ENCODE results near the gene LCLAT1. TPM values are rescaled to one million over a fixed set of nuclear protein-coding genes. Genes with fewer than 3 reads are reported as not detected.
"Not testable (repeated sequence)": the region's sequence is repeated elsewhere in the genome, so short reads cannot be mapped to it uniquely, and the experiment has no call there.

The LCLAT1 gene
- total RNA-seq, 1 donor from 2014 or later, result 46.2 TPM

DNA sequence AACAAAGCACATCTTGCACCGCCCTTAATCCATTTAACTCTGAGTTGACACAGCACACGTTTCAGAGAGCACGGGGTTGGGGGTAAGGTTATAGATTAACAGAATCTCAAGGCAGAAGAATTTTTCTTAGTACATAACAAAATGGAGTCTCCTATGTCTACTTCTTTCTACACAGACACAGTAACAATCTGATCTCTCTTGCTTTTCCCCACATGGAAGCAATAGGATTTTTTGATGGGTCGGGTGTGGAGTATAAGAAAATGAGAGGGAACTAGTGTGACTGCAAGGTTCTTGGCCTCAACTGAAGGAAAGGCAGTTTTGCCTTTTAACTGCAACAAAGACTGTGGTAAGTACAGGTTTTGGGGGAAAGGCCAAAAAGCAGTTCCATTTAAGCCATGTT is 167.2 kb downstream of the LCLAT1 start:
- intact Hi-C loops (cut with micrococcal nuclease); H3K4me3 Mint-ChIP-seq; H3K27me3 Mint-ChIP-seq (ENCODE audit: insufficient read depth); DNase-seq (ENCODE audit: low spot score); H3K27ac Mint-ChIP-seq; H3K4me1 Mint-ChIP-seq (ENCODE audit: low read depth); H3K9me3 Mint-ChIP-seq; H3K36me3 Mint-ChIP-seq (ENCODE audit: low read depth): not testable (repeated sequence)

DNA sequence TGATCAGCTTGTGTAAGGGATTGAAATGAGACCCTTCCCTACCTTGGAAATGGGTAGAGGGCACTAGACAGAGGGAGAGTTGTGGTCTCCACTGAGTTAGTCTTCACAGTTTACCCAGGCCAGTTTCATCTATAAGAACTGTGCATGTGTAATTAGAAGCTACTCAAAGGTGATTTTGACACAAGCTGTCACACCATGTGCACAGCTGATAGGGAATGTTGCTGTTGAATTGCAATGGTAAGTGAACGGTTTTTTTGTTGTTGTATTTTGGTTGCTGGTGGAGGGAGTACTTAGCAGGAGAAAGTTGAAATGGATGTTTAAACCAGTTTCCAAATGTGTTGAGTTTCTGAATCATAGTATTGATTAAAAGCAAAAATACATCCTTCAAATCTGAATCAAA is 168.9 kb downstream of the LCLAT1 start:
- H3K27me3 Mint-ChIP-seq (ENCODE audit: insufficient read depth), result no peaks in the 10 kb centered on the region
- peaks cover under 1% of the 10 kb centered on the region for H3K36me3 Mint-ChIP-seq (ENCODE audit: low read depth)
- DNase-seq (ENCODE audit: low spot score), result no peak
- no peaks in the 10 kb centered on the region for H3K9me3 Mint-ChIP-seq
- no peaks in the 10 kb centered on the region for H3K4me1 Mint-ChIP-seq (ENCODE audit: low read depth)
- no peak overlapping the region for H3K4me3 Mint-ChIP-seq
- no peak overlapping the region for H3K27ac Mint-ChIP-seq
- intact Hi-C loops (cut with micrococcal nuclease), result no loop called here

DNA sequence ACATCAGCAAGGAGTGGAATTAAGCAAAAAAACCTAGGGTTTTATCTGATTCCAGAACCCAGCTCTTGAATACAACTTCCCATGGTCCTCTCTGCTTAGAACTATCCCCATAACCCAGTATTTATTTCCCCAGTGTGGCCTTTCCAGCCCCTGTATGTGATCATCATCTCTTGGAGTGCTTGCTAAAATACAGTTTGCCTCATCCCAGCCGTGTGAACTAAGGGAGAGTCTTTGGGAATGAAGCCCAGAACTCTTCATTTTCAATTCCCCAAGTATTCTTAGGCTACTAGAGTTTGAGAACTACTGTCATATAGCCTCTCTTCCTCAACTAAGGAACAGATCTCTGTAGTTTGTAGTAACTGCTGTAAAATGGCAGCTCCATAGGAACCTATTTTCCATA is 173.1 kb downstream of the LCLAT1 start:
- Mint-ChIP-seq H3K36me3 (ENCODE audit: low read depth) (peaks cover 11% of the 10 kb centered on the region), H3K27ac (no peak overlapping the region), H3K4me1 (ENCODE audit: low read depth) (peaks cover 4% of the 10 kb centered on the region), H3K27me3 (ENCODE audit: insufficient read depth) (no peaks in the 10 kb centered on the region), H3K9me3 (no peaks in the 10 kb centered on the region), H3K4me3 (no peak overlapping the region)
- no peak for DNase-seq (ENCODE audit: low spot score)
- intact Hi-C loops (cut with micrococcal nuclease), result no loop called here

DNA sequence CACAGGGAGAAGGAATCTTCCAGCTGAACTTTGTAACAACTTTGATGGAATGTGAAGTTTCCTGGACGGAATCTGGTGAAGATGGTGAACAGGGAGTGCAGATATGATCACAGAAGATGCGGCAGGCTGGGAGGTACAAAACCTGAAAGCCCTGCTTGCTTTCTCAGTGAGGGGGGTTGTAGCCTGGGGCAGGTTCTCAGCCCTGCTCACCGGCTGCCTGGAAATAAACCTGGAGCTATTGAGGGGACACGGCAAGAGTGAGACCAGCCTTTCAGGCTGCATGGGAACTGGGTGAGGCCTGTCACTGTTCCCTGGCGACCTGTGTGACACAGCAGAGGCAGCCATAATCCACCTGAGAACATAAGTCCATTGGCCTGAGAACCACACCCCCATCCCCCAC is 174.8 kb downstream of the LCLAT1 start:
- Mint-ChIP-seq H3K27me3 (ENCODE audit: insufficient read depth) (no peaks in the 10 kb centered on the region), H3K9me3 (no peaks in the 10 kb centered on the region), H3K4me1 (ENCODE audit: low read depth) (peaks cover 18% of the 10 kb centered on the region), H3K27ac (no peak overlapping the region), H3K4me3 (no peak overlapping the region), H3K36me3 (ENCODE audit: low read depth) (peaks cover 11% of the 10 kb centered on the region)
- intact Hi-C loops (cut with micrococcal nuclease), result no loop called here
- no peak for DNase-seq (ENCODE audit: low spot score)

DNA sequence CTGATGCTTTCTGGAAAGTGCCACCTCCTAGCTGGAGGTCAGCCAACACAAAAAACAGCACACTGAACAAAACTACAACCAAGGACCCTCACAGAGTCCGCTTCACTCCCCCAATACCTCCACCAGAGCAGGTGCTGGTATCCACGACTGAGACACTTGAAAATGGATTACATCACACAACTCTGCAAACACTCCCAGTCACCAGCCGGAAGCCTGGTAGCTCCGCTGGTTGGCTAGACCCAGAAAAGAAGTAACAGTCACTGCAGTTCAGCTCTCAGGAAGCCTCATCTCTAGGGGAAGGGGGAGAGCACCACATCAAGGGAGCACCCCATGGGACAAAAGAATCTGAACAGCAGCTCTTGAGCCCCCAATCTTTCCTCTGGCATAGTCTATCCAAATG is 175.4 kb downstream of the LCLAT1 start:
- no peak for DNase-seq (ENCODE audit: low spot score)
- Mint-ChIP-seq H3K9me3 (no peaks in the 10 kb centered on the region), H3K27me3 (ENCODE audit: insufficient read depth) (no peaks in the 10 kb centered on the region), H3K4me1 (ENCODE audit: low read depth) (peaks cover 22% of the 10 kb centered on the region), H3K27ac (no peak overlapping the region), H3K4me3 (no peak overlapping the region), H3K36me3 (ENCODE audit: low read depth) (peaks cover 11% of the 10 kb centered on the region)
- intact Hi-C loops (cut with micrococcal nuclease), result no loop called here

DNA sequence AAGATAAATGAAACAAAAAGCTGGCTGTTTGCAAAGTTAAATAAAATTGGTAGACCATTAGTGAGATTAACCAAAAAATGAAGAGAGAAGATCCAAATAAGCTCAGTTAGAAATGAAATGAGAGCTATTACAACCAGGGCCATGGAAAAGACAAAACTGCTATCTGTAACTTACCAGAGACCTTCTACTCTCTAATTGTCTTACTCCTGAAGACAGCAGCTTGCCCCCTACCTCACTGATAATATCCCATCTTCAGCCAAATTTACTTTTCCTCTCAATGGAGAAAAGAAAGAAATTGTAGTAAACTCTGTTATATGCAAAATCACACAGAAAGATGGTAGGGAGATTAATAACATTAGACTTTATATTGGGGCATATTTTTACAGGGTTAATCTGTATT is 178.2 kb downstream of the LCLAT1 start:
- Mint-ChIP-seq H3K27ac (no peak overlapping the region), H3K27me3 (ENCODE audit: insufficient read depth) (no peaks in the 10 kb centered on the region)

DNA sequence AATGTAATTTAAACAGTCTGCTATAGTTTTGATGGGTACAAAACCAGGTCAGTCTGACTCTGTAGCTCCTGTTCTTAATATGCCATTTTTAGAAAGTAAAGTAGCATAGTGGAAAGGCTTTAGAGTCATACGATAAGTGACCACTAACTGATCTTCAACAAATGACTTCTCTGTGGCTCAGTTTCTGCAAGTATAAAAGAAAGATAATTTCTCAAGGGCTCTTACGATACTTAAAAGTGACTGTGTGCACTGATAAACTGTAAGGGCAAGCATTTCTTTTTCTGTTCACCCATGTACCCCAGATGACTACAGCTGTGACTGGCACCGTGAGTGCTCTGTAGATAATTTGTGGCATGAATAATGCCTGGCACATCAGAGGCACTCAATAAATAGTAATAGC is 178.7 kb downstream of the LCLAT1 start:
- H3K4me1 Mint-ChIP-seq (ENCODE audit: low read depth), result peaks cover 22% of the 10 kb centered on the region
- no peak overlapping the region for H3K4me3 Mint-ChIP-seq
- no peaks in the 10 kb centered on the region for H3K9me3 Mint-ChIP-seq
- H3K27me3 Mint-ChIP-seq (ENCODE audit: insufficient read depth), result no peaks in the 10 kb centered on the region
- peaks cover 13% of the 10 kb centered on the region for H3K36me3 Mint-ChIP-seq (ENCODE audit: low read depth)
- intact Hi-C loops (cut with micrococcal nuclease), result no loop called here
- DNase-seq (ENCODE audit: low spot score), result no peak
- H3K27ac Mint-ChIP-seq, result no peak overlapping the region

More for the DNA sequence above, 178.2 kb downstream of the LCLAT1 start:
- Mint-ChIP-seq H3K36me3 (ENCODE audit: low read depth) (peaks cover 13% of the 10 kb centered on the region), H3K4me1 (ENCODE audit: low read depth) (peaks cover 22% of the 10 kb centered on the region), H3K4me3 (no peak overlapping the region), H3K9me3 (no peaks in the 10 kb centered on the region)
- DNase-seq (ENCODE audit: low spot score), result no peak
- intact Hi-C loops (cut with micrococcal nuclease), result no loop called here

DNA sequence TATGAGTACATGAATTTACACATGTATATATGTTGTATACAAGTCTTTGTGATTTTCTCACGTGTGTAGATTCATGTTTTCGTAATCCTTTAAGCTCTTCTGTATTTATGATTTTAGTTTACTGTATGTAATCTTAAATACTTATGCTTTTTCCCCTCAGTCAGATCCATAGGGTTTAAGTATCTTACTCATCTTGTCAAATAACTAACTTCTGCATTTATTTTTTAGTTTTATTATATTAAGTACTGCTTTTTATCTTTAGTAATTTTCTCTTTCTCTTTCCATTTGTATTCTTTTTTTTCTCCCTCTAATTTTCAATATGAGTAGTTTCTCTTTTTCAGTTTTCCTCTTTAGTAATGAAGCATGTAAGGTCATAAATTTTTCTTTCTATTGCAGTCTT is 179.4 kb downstream of the LCLAT1 start:
- no peak for DNase-seq (ENCODE audit: low spot score)
- H3K36me3 Mint-ChIP-seq (ENCODE audit: low read depth), result peaks cover 12% of the 10 kb centered on the region
- no peak overlapping the region for H3K4me3 Mint-ChIP-seq
- no peaks in the 10 kb centered on the region for H3K9me3 Mint-ChIP-seq
- intact Hi-C loops (cut with micrococcal nuclease), result no loop called here
- H3K27ac Mint-ChIP-seq, result peak overlapping the region; percentile 10
- peaks cover 29% of the 10 kb centered on the region for H3K4me1 Mint-ChIP-seq (ENCODE audit: low read depth)
- H3K27me3 Mint-ChIP-seq (ENCODE audit: insufficient read depth), result no peaks in the 10 kb centered on the region

DNA sequence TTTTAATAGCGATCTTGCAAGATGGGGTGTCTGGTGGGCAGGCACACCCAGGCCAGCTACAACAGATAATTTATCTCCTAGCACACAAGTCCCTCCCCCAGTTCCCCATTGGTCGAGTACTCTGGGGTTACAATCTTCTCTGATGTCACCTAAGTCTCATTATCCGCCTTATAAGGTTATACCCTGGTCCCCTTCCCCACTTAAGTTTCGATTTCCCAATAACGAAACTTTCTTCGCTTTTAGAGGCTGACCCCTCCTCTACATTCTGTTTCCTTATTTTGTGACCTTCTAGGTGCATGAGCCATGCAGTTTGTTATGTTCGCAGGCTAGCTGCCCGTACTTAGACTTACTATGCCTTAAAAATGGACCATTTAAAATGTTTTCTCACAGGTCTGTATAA is 180.1 kb downstream of the LCLAT1 start:
- peaks cover 7% of the 10 kb centered on the region for H3K36me3 Mint-ChIP-seq (ENCODE audit: low read depth)
- no peak for DNase-seq (ENCODE audit: low spot score)
- intact Hi-C loops (cut with micrococcal nuclease), result no loop called here
- H3K9me3 Mint-ChIP-seq, result no peaks in the 10 kb centered on the region
- H3K27ac Mint-ChIP-seq, result no peak overlapping the region
- H3K27me3 Mint-ChIP-seq (ENCODE audit: insufficient read depth), result no peaks in the 10 kb centered on the region
- no peak overlapping the region for H3K4me3 Mint-ChIP-seq
- peaks cover 30% of the 10 kb centered on the region for H3K4me1 Mint-ChIP-seq (ENCODE audit: low read depth)

DNA sequence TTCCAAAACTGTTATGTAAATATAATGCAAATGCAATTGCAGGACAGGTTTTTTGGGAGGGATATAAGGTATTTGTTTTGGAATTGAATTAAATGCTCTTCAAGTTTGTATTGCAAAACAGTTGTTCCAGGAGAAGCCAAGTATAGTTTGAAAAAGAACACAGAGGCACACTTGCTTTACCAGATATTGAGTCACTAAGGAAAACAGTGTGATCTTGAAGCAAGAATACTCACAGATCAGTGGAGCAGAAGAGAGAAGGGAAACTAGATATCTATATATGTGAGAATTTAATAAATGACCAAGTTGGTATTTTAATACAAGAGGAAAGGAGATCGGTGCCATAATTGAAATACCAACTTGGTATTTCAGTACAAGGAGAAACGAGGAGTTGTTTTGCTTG is 181.3 kb downstream of the LCLAT1 start:
- H3K4me1 Mint-ChIP-seq (ENCODE audit: low read depth), result peaks cover 30% of the 10 kb centered on the region
- H3K27me3 Mint-ChIP-seq (ENCODE audit: insufficient read depth), result no peaks in the 10 kb centered on the region
- no peak overlapping the region for H3K27ac Mint-ChIP-seq
- H3K4me3 Mint-ChIP-seq, result no peak overlapping the region
- H3K9me3 Mint-ChIP-seq, result no peaks in the 10 kb centered on the region
- intact Hi-C loops (cut with micrococcal nuclease), result no loop called here
- H3K36me3 Mint-ChIP-seq (ENCODE audit: low read depth), result peaks cover 2% of the 10 kb centered on the region
- no peak for DNase-seq (ENCODE audit: low spot score)

DNA sequence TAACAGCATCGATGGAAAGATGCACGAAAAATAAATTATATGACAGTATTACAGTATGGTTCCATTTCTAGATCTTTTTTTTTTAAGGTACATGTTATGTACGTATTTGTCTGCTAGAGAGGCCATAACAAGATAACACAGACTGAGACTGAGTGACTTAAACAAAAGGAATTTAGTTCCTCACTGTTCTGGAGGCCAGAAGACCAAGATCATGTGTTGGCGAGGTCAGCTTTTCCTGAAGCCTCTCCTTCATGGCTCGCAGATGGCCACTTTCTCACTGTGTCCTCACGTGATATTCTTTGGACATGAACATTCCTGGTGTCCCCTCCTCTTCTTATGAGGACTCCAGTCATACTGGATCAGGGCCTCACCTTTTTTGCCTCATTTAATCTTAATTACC is 182.8 kb downstream of the LCLAT1 start:
- Mint-ChIP-seq H3K4me1 (ENCODE audit: low read depth) (peaks cover 28% of the 10 kb centered on the region), H3K36me3 (ENCODE audit: low read depth) (peaks cover 2% of the 10 kb centered on the region), H3K27me3 (ENCODE audit: insufficient read depth) (no peaks in the 10 kb centered on the region), H3K4me3 (no peak overlapping the region), H3K27ac (no peak overlapping the region), H3K9me3 (no peaks in the 10 kb centered on the region)
- no peak for DNase-seq (ENCODE audit: low spot score)
- intact Hi-C loops (cut with micrococcal nuclease), result loop anchor here (5.0 kb wide), 1 partner anchor 293 kb away; no protein-coding TSS in a partner anchor

DNA sequence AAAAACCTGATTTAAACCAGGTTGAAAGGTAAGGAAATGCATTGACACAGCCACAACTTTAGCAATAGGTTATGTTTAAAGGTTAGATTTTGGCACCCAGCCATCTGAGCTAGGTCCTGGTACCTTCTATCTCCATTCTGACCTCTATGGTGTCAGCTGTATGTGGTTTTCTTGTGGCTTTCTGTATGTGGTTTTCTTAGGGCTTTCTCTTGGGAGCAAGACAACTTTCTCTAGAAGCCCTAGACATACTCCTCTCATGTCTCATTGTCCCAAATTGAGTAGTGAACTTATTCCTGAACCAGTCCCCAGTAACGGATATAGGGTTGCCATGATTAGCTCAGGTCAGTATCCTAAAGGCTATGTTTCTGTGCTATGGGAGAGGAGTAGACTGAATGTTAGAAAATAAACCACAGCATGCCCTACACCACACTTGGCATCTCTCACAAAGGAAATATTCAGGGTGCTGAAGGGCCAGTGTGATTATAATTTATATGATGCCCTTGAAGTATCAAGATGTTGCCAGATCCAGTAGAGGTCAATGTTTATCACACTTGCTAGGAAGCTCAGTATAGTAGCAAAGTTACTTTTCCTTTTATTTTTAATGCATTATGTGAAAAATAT is 184.1 kb downstream of the LCLAT1 start:
- H3K27me3 Mint-ChIP-seq (ENCODE audit: insufficient read depth), result no peaks in the 10 kb centered on the region

DNA sequence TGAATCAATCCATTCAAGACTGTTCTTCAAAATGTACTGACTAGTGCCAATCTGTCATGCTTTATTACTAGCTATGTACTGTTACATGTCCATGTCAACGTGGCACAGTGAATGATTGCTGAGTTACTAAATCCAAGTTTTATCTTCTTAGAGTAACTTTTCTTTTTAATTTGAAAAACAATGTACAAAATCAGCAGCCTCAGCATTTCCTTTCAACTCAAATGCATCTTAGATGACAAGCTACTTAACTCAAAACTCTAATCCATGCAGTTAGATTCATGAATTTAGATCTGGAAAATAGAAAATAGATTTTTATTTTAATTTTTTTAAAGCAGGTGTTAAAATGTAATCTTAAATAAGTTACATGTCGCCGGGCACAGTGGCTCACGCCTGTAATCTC is 186.0 kb downstream of the LCLAT1 start:
- no peaks in the 10 kb centered on the region for H3K9me3 Mint-ChIP-seq
- H3K4me1 Mint-ChIP-seq (ENCODE audit: low read depth), result peaks cover 8% of the 10 kb centered on the region
- H3K27me3 Mint-ChIP-seq (ENCODE audit: insufficient read depth), result no peaks in the 10 kb centered on the region
- no peak overlapping the region for H3K27ac Mint-ChIP-seq
- peaks cover 2% of the 10 kb centered on the region for H3K36me3 Mint-ChIP-seq (ENCODE audit: low read depth)
- DNase-seq (ENCODE audit: low spot score), result no peak
- H3K4me3 Mint-ChIP-seq, result no peak overlapping the region
- intact Hi-C loops (cut with micrococcal nuclease), result loop anchor here (5.0 kb wide), 1 partner anchor 296 kb away; no protein-coding TSS in a partner anchor

More for the DNA sequence above, 184.1 kb downstream of the LCLAT1 start:
- no peaks in the 10 kb centered on the region for H3K9me3 Mint-ChIP-seq
- peaks cover 18% of the 10 kb centered on the region for H3K4me1 Mint-ChIP-seq (ENCODE audit: low read depth)
- H3K27ac Mint-ChIP-seq, result no peak overlapping the region
- DNase-seq (ENCODE audit: low spot score), result no peak
- no peak overlapping the region for H3K4me3 Mint-ChIP-seq
- intact Hi-C loops (cut with micrococcal nuclease), result loop anchor here (5.0 kb wide), 1 partner anchor 294 kb away; no protein-coding TSS in a partner anchor
- H3K36me3 Mint-ChIP-seq (ENCODE audit: low read depth), result peaks cover 2% of the 10 kb centered on the region

DNA sequence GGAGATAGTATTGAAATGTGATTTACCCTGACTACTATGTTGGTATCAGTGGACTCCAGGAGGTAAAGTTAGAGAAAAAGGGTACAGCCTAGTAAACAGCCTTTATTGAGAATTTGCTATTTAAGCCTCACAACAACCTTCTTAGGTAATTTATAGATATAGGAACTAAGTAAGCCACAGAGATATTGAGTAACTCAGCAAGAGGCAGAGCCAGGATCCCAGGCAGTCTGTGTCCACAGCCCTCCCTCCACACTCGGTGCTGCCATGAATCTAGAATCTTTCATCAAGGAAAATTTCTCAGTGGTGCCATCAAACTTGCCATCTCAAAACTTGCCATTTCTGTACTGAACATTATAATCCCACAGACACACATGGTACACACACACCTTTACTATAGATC is 189.3 kb downstream of the LCLAT1 start:
- H3K36me3 Mint-ChIP-seq (ENCODE audit: low read depth), result peaks cover 5% of the 10 kb centered on the region
- no peaks in the 10 kb centered on the region for H3K27me3 Mint-ChIP-seq (ENCODE audit: insufficient read depth)
- no peak for DNase-seq (ENCODE audit: low spot score)
- peaks cover 1% of the 10 kb centered on the region for H3K4me1 Mint-ChIP-seq (ENCODE audit: low read depth)
- H3K9me3 Mint-ChIP-seq, result no peaks in the 10 kb centered on the region
- intact Hi-C loops (cut with micrococcal nuclease), result no loop called here
- no peak overlapping the region for H3K27ac Mint-ChIP-seq
- H3K4me3 Mint-ChIP-seq, result no peak overlapping the region

Data from activated T-helper 1 cell treated with anti-CD3 and anti-CD28 coated beads, Interleukin-12 subunit alpha, Interleukin-12 subunit beta, Interleukin-2, Interleukin-4 antibody, amounts not matched to agents 30 ng/mL and 10 ng/mL and 1 ng/mL, durations not matched to agents 14 hours and 24 hours and 36 hours (primary cell).